GM19099 (cell line): ENCODE data around the gene TOM1L2.

ENCODE experiments used
- POLR2A ChIP-seq: IDR thresholded peaks from 3 replicates; pipeline ENCODE4 v1.6.1; 2011; ENCODE audit warnings: low read depth; ENCODE audit not compliant: insufficient read length; ENCODE audit errors: extremely low read depth

TOM1L2 gene

DNA sequence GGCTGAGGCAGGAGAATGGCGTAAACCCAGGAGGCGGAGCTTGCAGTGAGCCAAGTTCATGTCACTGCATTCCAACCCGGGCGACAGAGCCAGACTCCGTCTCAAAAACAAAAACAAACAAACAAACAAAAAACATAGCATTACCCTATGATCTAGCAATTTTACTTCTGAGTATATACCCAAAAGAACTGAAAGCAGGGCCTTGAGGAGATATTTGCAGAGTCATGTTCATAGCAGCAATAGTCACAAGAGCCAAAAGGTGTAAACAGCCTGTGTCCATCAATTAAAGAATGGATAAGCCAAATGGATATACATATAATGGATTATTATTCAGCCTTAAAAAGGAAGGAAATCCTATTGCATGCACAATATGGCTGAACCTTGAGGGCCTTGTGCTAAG is 63.1 kb downstream of the TOM1L2 start:
- no peak for TF ChIP-seq POLR2A

DNA sequence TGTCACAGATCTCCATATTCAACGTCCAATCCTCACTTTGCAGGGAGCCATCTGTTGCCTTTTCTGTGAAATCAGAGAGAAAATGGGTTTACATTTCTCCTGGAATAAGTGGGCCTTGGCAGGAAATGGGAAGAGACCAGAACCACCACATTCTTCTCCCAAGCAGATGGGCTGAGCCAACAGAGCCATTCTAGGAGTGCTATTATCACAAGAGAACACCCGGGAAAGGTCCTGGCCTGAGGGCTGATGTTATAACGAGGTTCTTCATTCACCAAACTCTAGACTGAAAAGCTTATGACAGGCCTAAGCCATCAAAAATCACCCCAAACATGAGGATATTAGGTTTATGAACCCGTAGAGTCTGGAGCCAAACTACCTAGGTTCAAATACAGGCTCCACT is 64.7 kb downstream of the TOM1L2 start:
- TF ChIP-seq POLR2A: no peak

DNA sequence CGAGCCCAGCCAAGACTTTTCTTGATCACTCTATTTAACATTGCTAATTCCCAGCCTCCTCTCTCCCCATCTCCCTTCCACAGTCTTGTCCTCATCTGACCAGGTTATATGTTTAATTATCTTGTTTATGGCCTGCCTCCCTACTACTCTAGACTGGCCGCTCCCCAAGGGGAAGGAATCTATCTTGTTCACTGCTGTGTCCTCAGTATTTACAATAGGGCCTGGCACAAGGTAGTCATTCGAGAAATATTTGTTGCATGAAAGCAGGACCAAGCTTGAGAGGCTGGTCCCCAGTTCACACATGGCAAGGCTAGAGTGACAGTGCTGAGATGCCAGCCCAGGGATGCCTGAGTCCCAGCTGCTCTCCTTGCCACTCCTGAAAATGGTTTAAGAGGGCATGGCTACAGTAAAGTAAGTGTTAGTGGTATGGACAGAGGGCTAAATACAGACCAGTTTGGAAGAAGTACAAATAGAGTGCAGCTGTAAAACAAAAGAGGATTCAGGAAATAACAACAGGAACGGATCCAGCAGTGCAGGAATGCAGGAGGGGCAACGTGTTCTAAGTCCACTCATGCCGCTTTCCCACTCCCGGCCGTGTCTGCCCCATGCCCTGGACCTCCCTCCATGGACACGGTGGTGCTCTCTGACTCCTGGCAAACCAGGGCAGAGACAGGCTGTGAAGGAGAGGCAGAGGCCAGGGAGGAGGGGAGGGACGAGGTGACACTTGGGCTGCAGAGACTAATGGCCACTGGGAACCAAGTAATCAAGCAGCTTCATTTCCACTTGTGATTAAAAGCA is 65.6 kb downstream of the TOM1L2 start:
- no peak for TF ChIP-seq POLR2A

DNA sequence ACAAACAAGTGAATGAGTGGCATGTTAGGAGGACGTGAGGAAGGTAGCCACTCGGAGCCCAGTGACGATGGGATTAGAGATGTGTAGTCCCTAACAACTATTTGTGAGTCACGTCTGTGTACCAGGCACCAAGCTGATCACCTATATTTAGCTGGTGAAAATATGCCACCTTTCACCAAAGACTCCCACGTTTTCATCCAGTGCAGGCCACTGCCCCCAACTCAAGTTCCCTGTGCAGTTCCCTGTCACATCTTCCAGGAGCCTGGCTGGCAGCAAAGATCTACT is 67.2 kb downstream of the TOM1L2 start:
- TF ChIP-seq POLR2A: no peak

DNA sequence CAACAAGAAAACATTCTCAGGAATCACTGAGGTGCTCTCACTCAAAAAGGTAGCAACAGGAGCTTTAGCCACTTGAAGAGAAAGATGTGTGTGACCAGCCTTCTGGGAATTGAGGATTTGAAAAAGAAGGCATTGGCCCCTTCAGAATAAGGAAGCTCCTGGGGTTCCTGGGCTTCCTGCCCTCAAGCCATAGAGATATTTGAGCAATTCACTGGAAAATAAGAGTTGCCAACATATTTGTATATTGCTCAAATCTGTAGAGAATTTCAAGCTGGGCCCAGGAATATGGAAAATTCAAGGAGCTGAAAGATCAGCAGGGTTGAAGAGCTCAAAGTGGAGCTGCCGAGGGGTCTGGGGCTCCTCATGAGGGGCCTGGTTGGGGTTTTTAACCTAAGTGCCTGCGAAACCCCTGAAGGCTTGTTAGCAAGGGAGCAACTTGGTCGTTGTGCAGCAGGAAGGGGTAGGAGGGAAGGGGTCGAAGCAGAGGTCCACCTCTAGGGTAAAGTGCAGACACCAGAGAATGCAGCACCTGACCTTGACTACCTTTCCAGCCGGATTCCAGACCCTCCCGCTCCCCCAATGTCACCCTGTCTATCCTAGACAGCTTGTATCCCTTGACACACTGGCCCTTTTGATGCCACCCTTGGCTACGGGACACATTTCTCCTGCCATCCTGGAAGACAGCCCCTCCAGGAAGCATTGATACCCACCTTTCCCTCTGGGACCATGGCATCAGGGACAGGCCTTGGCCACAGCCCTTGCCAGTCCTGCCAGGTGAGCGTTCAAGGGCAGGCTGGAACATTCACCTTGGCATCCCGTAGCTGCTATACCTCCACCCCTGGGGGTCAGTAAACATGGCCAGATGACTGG is 67.8 kb downstream of the TOM1L2 start:
- TF ChIP-seq POLR2A: no peak

DNA sequence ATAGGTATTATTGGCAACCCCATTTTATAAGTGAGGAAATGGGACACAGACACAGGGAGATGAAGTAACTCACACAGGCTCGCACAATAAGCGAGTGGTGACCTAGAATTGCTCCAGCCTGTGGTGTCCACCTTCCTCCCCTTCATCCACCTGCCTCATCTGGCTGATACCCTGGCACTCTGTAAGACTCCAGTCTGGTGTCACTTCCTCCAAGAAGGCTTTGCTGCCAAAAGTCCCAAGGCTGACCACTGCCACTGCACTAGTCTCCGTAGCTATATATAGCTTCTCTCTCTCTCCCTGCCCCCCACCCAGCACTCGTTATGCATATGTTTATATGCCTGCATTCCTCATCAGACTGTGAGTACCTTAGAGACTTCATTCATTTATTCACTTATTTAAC is 69.3 kb downstream of the TOM1L2 start:
- TF ChIP-seq POLR2A: no peak

DNA sequence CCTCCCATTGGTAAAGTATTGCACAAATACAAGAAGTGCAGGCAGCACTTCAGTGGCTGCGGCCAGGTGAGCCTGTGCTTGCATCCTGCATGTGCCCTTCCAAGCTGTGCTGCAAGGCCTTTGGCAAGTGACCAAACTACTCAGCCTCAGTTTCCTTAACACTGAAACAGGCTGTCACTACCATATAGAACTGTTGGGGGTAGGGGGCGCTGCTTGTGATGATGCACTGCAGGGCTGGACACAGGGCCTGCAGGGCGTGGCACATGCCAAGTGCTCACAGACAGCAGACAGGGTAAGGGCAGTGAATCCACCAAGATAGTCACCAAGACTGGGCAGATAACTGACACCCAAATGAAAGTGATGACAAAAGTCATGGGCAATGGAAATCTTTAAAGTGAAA is 69.8 kb downstream of the TOM1L2 start:
- no peak for TF ChIP-seq POLR2A

DNA sequence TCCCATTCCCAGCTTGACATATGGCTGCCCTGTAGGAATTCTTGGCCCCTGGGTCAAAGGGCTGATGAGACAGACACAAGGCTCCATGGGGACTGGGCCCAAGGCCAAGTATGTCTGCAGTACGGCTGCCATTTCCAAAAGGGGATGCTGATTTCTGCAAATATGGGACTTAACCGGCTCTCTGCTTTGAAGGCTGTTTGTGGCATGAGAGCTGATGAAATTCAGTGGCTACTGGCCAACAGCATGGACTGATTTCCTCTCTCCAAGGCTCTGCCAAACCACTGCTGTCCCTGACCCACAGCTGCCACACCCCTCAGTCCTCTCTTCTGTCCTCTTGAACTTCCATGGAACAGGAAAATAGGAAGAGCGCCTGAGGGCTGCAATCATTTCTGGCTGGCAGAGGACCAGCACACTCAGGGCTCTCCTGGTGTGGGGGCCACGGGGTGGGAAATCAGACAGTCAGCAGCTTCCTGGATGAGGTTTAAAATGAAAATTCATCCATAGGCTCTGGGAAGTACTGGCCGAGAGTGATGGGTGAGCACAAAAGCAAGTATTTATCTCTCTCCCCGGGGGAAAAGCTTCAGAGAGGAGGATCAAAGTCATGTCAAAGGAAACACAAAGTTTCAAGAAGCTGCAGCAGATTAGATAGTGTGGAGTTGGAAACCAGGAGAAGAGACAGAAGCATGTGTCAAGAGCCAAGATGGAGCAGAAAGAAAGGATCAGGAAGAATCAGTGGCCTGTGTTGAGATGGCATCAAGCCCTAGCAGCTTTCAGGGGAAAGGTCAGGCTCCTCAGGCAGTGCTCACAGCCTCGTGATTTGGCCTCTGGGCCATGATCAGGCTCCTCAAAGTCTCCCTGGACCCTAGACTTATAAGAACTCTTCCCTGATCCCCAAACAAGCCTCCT is 71.3 kb downstream of the TOM1L2 start:
- TF ChIP-seq POLR2A: no peak

DNA sequence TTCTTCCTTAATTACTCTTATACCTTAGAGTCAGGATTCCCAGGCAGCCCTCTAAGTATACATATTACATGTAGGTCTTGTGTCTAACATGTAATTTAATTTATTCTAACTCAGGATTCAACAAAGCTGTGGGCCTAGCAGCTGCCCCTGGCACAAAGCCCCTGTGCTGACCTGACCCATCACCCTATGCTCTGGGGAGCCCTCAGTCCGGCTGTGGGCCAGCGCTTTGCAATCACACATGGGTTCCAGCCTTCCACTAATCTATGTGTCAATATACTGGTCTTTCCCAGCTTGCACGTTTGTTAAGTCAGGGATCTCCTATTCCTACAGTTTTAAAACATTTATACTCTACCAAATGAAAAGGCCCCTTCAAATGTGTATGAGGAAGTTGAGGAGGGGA is 72.7 kb downstream of the TOM1L2 start:
- TF ChIP-seq POLR2A: no peak

DNA sequence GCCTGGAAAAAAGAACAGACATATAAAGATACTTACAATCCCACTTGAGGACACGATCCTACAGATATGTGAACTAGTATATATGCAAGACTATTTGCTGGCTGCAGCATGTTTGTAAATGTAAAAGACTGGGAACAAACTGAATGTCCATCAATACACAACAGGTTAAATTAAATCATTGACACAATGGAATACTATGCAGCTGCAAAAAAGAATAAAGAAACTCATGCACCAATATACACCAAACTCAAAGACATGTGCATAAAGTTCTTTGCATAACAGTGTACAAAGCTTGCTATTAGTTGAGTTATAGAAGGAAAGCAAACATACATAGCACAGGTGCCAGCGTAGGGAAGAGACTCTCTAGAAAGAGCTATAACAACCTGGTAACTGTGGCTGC is 73.5 kb downstream of the TOM1L2 start:
- TF ChIP-seq POLR2A: no peak

DNA sequence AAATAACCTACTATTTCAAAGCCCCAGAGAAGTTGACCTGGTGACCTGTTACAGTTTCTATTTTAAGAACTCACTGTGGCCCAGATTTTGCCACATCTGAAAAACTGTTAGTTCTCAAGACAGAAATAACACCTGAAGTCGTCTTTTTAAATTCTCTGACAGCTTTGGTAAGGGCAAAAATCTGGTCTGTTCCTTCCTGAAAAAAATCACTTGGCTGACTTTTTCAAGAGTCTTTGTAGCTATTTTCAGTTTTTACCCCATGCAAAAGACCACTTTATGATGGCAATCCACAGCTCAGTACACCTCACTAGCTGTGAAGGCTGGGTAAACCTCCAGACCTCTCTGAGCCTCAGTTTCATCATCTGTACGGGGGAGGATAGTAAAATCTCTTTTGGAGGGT is 74.8 kb downstream of the TOM1L2 start:
- TF ChIP-seq POLR2A: no peak

DNA sequence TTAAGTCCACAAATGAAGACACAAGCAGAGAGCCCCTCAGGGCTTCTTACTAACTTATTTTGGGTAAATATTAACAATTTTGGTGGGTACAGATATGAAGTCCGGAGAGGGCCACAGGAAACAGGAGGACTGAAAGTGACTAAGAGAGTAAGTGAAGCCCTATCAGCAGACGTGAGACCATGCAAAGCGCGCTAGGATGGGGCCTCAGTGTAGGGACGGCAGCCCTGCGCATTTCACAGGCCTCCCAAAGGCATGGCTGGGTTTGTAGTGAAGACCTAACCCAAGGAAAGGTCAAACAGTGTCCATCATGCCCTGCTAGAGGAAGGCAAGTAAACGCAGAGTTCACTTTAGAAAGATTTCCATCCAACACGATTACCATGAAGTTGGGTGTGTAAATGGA is 75.5 kb downstream of the TOM1L2 start:
- TF ChIP-seq POLR2A: peak; percentile 21

DNA sequence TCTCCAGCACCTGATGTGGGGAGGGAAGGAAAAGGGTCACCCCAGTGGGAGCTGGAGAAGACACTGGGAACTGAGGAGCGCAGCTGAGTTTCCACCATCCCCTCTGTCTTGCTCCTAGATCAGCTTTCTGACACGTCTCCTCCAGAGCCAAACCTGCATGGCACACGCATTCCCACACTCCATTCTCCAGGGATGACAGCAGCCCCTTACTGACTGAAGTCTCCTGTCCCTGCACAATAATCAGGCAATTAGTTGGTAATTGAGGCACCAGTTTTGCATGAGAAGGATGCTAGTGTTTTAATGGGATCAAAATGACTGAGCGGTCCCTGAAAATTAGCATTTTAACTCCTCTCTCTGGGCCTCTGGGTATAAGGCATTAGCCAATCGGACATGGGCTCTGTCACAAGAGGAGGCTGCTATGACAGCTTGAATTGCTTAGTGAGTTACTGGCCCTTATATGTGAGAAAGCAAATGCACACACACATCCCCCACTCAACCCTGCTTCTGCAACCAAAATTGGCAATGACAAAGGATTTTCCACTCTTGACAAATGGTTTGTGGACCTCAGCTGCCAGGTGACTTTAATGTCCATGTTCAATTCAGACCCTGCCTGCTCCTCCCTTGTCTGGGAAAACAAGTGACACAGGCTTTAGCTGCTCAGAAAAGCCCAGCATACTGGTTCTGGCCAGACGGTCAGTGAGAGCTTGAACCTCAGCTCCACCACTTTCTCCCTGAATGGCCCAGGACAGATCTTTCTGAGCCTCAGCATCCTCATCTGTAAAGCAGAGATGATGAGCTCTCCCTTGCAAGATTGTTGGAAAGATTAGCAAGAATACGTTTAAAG is 78.2 kb downstream of the TOM1L2 start:
- TF ChIP-seq POLR2A: no peak

DNA sequence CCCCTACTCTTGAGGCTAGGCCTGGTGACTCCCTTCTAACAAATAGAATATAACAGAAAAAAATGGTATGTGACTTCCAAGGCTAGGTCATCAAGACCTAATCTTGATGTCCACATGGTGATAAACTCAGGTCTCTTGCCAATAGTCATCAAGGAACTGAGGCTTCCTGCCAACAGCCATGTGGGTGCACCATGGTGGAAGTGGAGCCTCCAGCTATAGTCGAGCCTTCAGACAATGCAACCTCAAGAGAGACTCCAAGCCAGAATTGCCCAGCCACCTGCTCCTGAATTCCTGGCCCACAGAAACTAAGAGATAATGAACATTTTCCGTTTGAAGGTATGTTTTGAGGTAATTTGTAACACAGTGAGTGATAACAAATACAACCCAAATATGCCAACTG is 79.5 kb downstream of the TOM1L2 start:
- no peak for TF ChIP-seq POLR2A

DNA sequence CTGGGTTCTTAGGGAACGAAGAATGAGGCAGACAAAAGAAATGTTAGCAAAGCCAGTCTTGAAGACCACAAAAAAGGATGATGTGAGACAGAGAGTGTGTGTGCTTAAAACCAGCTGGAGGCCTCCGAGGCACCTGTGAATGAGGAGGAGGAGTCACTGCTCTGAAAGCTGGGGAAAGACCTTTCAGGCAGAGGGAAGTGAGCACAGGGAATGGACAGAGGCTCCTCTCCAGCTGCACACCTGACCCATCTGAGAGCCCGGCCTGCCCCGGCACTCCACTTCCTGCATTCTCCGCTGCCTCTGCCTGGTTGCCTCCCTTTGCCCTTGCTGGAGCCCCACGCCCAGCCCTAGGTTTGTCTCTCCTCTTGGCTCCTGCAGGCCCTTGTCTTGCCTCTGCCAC is 80.2 kb downstream of the TOM1L2 start:
- TF ChIP-seq POLR2A: no peak
